Smooth muscle cell (in vitro differentiated cells): Measurements from ENCODE around the gene CRIP1. TPM values are rescaled to one million over a fixed set of nuclear protein-coding genes. Genes with fewer than 3 reads are reported as not detected.
A peak's percentile ranks its signal among the peaks of the same experiment; 100 is the strongest.

ENCODE experiments used
- DNase-seq: peaks from one replicate; lab custom pipeline; 2025; ENCODE audit not compliant: unreplicated experiment; lab: John Stamatoyannopoulos, UW
- H2AFZ ChIP-seq: fragments of 200-600 bp; sonication (generic); 2 replicates; pipeline ENCODE4 v1.6.0; 2016; ENCODE audit warnings: antibody characterized with exemption, low read depth, mild to moderate bottlenecking
- H3F3A ChIP-seq: fragments of 200-600 bp; sonication (generic); 2 replicates; pipeline ENCODE4 v1.6.0; 2017; ENCODE audit warnings: antibody characterized with exemption, low read depth
- H3K27ac ChIP-seq: fragments of 200-600 bp; sonication (generic); 2 replicates; pipeline ENCODE4 v1.5.1; 2016; ENCODE audit warnings: low read depth, mild to moderate bottlenecking
- H3K27me3 ChIP-seq: fragments of 200-600 bp; sonication (generic); 2 replicates; pipeline ENCODE4 v1.6.1; 2016; ENCODE audit warnings: low read depth, mild to moderate bottlenecking
- H3K36me3 ChIP-seq: fragments of 200-600 bp; sonication (generic); 2 replicates; pipeline ENCODE4 v1.5.1; 2016; ENCODE audit warnings: low read depth
- H3K4me1 ChIP-seq: fragments of 200-600 bp; sonication (generic); 2 replicates; pipeline ENCODE4 v1.5.1; 2016; ENCODE audit warnings: low read depth
- H3K4me2 ChIP-seq: fragments of 200-600 bp; sonication (generic); 2 replicates; pipeline ENCODE4 v1.6.0; 2016; ENCODE audit warnings: mild to moderate bottlenecking
- H3K4me3 ChIP-seq: fragments of 200-600 bp; sonication (generic); 2 replicates; pipeline ENCODE4 v1.5.1; 2016; ENCODE audit warnings: mild to moderate bottlenecking
- H3K79me2 ChIP-seq: fragments of 200-600 bp; sonication (generic); 2 replicates; pipeline ENCODE4 v1.6.0; 2016; ENCODE audit warnings: low read depth, mild to moderate bottlenecking
- H3K9ac ChIP-seq: fragments of 200-600 bp; sonication (generic); 2 replicates; pipeline ENCODE4 v1.6.0; 2016; ENCODE audit warnings: low read depth
- H3K9me3 ChIP-seq: fragments of 200-600 bp; sonication (generic); replicated peaks from 2 replicates; pipeline ENCODE4 v1.5.1; 2016; ENCODE audit warnings: low read depth
- H4K20me1 ChIP-seq: fragments of 200-600 bp; sonication (generic); 2 replicates; pipeline ENCODE4 v1.6.0; 2016; ENCODE audit warnings: low read depth
- CTCF ChIP-seq: fragments of 200-600 bp; sonication (generic); IDR thresholded peaks from 2 replicates; pipeline ENCODE4 v1.5.1; 2017; ENCODE audit warnings: borderline replicate concordance, mild to moderate bottlenecking, antibody characterized with exemption; ENCODE audit not compliant: insufficient read depth, poor library complexity, severe bottlenecking
- WGBS: methylation state at CpG from one replicate; pipeline ENCODE4 v1.1.7; 2016; ENCODE audit warnings: low lambda C conversion rate; 5-methylcytosine and 5-hydroxymethylcytosine counted together
- polyA plus RNA-seq: library from polyadenylated mRNA; unstranded; fragments of >200 nt; fragmentation: Nextera tagmentation; extraction: Ambion mirVana; gene quantifications from 2 replicates; pipeline ENCODE4 v1.2.1, GENCODE V29; 2016
- total RNA-seq: library from RNA; depleted of rRNA; stranded (reverse); fragments of >200 nt; gene quantifications from 2 replicates; pipeline ENCODE4 v1.2.3, GENCODE V29; 2014

The CRIP1 gene
- total and polyA plus RNA-seq, 2 experiments from 2014 or later = 4.9 to 31.8 TPM

- Histone ChIP-seq H3K9ac (no peak overlapping the region), H3K4me2 (no peak overlapping the region), H3K9me3 (no peaks in the 10 kb centered on the region), H3K4me3 (no peak overlapping the region), H4K20me1 (no peaks in the 10 kb centered on the region), H3F3A (no peaks in the 10 kb centered on the region), H3K4me1 (no peaks in the 10 kb centered on the region), H3K36me3 (no peaks in the 10 kb centered on the region), H3K27ac (no peak overlapping the region), H3K79me2 (no peaks in the 10 kb centered on the region), H2AFZ (no peak overlapping the region), H3K27me3 (no peaks in the 10 kb centered on the region)
- no peak for DNase-seq
- WGBS = 81% methylated on average over 19 of the region's 19 CpGs
- TF ChIP-seq CTCF = no peak
Observed at GRCh38 chr14:105531894-105532623, 45.4 kb downstream of the CRIP1 start.

GRCh38 chr14:105532735-105533141, 46.1 kb downstream of the CRIP1 start:
- H3K4me1 ChIP-seq = no peaks in the 10 kb centered on the region
- no peaks in the 10 kb centered on the region for H3K36me3 ChIP-seq
- H3K27ac ChIP-seq = no peak overlapping the region
- no peaks in the 10 kb centered on the region for H3K27me3 ChIP-seq
- H3K79me2 ChIP-seq = no peaks in the 10 kb centered on the region
- no peak overlapping the region for H3K4me2 ChIP-seq
- no peak overlapping the region for H3K4me3 ChIP-seq
- 65% methylated on average over 8 of the region's 10 CpGs for WGBS
- no peaks in the 10 kb centered on the region for H3K9me3 ChIP-seq
- no peak for DNase-seq
- H2AFZ ChIP-seq = no peak overlapping the region
- TF ChIP-seq CTCF = peak; percentile 3
- no peaks in the 10 kb centered on the region for H3F3A ChIP-seq
- H3K9ac ChIP-seq = no peak overlapping the region
- no peaks in the 10 kb centered on the region for H4K20me1 ChIP-seq

- Histone ChIP-seq H4K20me1 (no peaks in the 10 kb centered on the region), H3K36me3 (no peaks in the 10 kb centered on the region), H3K4me2 (no peak overlapping the region), H3K9ac (no peak overlapping the region), H3K4me1 (no peaks in the 10 kb centered on the region), H3K9me3 (no peaks in the 10 kb centered on the region), H3K27ac (no peak overlapping the region), H3K4me3 (no peak overlapping the region), H2AFZ (no peak overlapping the region), H3K27me3 (no peaks in the 10 kb centered on the region), H3K79me2 (no peaks in the 10 kb centered on the region), H3F3A (no peaks in the 10 kb centered on the region)
- no peak for DNase-seq
- no peak for TF ChIP-seq CTCF
- whole genome bisulfite sequencing = 80% methylated on average over 9 of the region's 9 CpGs
Observed at GRCh38 chr14:105533391-105533790, 46.7 kb downstream of the CRIP1 start.
